Nucleus accumbens (tissue), 56 donors: Measurements from ENCODE around the gene OTUD1.
A peak's percentile ranks its signal among the peaks of the same experiment; 100 is the strongest.

Experiments used
- DNase-seq, 56 donors: peaks; one replicate each; lab custom pipeline; 2025; lab: John Stamatoyannopoulos, UW

The OTUD1 gene

DNA sequence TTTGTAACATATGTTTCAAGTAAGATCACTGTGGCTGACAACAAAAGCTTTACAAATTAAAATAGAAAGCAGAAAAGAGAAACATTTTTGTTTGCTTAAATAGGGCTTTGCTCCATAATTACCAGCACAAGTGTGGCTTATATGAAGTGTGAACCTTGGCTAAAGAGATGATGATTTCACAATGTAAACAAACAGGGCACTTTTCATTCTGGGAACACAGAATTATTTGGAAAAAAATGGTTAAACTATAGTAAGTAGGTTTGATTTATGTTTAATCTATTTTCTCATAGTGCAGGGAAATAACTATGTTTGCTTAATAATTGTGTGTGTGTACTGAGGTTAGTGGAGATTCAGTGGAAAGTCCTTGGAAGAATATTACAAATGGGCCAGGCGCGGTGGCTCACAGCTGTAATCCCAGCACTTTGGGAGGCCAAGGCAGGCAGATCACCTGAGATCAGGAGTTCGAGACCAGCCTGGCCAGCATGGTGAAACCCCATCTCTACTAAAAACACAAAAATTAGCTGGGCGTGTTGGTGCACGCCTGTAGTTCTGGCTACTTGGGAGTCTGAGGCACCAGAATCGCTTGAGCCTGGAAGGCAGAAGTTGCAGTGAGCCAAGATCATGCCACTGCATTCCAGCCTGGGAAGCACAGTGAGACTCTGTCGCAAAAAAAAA lies 19.1 kb upstream of the OTUD1 start:
- no peak for DNase-seq

GRCh38 chr10:23421397-23421796 lies 17.5 kb upstream of the OTUD1 start:
- DNase-seq, result no peak

DNA sequence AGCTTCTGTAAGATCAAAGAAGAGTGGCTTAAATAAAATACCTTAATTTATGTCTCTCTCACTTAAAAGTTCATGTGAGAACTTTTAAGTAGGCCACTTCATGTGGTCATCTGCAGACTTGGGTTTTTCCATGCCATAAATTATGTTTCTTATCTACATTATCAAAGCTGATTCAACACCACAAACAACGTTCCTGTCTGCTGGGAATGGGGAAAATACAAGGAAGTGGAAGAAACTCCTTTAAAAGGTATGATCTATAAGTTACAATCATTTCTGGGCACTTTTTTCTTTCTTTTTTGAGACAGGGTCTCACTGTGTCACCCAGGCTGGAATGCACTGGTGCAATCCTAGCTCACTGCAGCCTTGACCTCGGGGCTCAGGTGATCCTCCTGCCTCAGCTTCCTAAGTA lies 16.9 kb upstream of the OTUD1 start:
- no peak for DNase-seq

GRCh38 chr10:23432166-23432565 lies 6.7 kb upstream of the OTUD1 start:
- no peak for DNase-seq

- no peak for DNase-seq
These were observed 6.2 kb upstream of the OTUD1 start for GRCh38 chr10:23432639-23433038.

DNA sequence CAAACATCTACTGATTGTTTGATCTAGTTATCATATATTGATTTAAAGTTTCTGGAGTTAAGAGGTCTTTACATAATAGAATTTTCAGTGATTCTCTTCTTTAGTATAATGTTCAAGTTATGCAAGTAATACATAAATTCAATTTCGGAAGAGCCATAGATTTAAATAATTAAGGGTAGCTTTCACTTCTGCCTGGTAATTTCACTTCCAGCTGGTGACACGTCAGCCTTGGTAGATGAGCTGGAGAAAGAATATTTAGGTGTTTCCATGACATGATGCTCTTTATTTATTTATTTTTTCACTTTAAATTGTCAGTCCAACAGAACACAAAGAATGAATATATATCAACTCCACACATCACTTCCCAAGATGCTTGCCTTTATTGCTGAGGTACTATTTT lies 5.2 kb upstream of the OTUD1 start:
- no peak for DNase-seq

GRCh38 chr10:23435378-23435777 lies 3.5 kb upstream of the OTUD1 start:
- no peak for DNase-seq

GRCh38 chr10:23436983-23437382 lies 1.9 kb upstream of the OTUD1 start:
- no peak for DNase-seq

DNA sequence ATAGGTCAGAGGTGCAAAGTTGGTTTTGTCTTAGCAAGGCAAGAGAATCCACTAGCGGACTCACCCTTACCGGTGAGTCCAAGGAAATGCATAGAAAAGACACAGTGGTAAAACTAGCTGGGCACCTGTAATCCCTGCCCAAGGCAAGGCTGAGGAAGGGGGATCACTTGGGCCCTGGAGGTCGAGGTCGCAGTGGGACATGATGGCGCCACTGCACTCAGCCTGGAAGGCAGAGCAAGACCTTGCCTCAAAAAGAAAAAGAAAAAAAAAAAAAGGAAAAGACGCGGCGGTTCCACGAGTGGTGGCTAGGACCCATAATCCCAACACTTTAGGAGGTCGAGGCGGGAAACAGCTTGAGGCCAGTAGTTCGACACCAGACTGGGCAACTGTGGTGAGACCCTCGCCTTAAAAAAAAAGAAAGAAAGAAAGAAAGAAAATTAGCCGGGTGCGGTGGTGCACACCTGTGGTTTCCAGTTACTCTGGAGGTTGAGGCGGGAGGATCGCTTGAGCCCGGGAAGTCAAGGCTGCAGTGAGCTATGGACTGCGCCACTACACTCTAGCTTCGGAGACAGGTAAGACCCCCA lies 820 bp upstream of the OTUD1 start:
- peak in 4 of 56 donors; percentile 25 to 54 (median 36) for DNase-seq

DNA sequence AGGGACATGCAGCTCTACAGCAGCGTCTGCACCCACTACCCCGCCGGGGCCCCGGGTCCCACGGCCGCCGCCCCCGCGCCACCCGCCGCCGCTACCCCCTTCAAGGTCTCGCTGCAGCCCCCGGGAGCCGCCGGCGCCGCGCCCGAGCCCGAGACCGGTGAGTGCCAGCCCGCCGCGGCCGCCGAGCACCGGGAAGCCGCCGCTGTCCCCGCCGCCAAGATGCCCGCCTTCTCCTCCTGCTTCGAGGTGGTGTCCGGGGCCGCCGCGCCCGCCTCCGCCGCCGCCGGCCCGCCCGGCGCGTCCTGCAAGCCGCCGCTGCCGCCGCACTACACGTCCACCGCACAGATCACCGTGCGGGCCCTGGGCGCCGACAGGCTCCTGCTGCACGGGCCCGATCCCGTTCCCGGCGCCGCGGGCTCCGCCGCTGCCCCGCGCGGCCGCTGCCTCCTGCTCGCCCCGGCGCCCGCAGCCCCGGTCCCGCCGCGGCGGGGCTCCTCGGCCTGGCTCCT lies 631 bp downstream of the OTUD1 start:
- peak in 17 of 56 donors; percentile 31 to 72 (median 48) for DNase-seq

DNA sequence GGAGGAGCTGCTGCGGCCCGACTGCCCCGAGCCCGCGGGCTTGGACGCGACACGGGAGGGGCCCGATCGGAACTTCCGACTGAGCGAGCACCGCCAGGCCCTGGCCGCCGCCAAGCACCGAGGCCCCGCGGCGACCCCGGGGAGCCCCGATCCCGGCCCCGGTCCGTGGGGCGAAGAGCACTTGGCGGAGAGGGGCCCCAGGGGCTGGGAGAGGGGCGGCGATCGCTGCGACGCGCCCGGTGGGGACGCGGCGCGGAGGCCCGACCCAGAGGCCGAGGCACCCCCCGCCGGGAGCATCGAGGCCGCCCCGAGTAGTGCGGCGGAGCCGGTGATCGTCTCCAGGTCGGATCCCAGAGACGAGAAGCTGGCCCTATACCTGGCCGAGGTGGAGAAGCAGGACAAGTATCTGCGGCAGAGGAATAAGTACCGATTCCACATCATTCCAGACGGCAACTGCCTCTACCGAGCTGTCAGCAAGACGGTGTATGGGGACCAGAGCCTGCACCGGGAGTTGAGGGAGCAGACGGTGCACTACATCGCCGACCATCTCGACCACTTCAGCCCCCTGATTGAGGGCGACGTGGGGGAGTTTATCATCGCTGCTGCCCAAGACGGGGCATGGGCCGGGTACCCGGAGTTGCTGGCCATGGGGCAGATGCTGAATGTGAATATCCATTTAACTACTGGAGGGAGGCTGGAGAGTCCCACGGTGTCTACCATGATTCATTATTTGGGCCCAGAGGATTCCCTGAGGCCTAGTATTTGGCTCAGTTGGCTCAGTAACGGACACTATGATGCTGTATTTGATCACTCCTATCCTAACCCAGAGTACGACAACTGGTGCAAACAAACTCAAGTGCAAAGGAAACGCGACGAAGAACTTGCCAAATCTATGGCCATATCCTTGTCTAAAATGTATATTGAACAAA lies 1.4 kb downstream of the OTUD1 start:
- DNase-seq, result peak in 30 of 56 donors; percentile 5 to 58 (median 22)

GRCh38 chr10:23441251-23441650 lies 2.4 kb downstream of the OTUD1 start:
- DNase-seq, result no peak

GRCh38 chr10:23442936-23443335 lies 4.1 kb downstream of the OTUD1 start:
- DNase-seq, result no peak

GRCh38 chr10:23445591-23445990 lies 6.7 kb downstream of the OTUD1 start:
- DNase-seq, result no peak

DNA sequence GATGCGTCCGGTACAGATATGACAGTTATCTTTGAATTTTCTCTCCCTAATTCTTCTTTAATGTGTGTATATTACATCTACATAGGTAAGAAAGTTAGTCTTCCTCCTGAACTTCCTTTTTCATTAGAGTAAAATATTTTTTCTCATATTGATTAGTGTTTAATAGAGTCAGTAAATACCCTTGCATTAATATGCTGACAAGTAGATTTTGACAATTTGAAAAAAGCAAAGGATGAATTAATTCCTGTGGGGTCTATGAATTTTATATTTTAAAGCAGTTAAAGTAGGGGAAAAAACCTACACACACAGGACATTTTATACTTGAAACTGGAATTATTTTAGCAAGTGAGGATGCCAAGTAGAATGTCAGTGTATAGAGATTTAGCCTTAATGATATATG lies 9.4 kb downstream of the OTUD1 start:
- DNase-seq, result no peak

DNA sequence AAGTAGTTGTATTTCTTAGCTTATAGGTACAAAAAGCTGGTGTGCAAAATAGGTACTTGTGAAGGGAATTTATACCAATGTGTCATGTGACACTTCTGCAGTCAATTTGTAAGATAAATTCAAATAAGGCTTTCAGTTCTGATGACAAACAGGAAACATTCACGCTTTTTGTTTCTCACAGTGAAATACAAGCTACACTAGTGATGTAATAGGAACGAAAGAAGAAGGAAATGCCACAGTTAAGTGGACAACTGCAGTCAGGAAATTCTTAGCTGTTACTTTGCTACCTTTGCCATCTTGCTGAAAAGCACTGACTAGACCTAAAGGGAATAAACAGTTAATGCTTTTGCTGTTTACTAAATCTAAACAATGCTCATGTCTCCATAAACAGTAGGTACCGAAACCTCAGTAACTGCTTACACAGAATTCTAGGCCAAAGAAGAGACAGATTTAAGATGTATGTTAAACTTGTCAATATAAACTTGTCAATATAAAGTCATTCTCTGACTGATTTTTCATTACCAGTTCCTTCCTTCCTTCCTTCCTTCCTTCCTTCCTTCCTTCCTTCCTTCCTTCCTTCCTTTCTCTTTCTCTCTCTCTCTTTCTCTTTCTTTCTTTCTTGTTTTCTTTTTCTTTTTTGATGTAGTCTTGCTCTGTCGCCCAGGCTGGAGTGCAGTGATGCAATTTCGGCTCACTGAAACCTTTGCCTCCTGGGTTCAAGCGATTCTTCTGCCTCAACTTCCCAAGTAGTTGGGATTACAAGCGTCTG lies 10.1 kb downstream of the OTUD1 start:
- no peak for DNase-seq

- no peak for DNase-seq
These were observed 13.3 kb downstream of the OTUD1 start for GRCh38 chr10:23452033-23452655.

DNA sequence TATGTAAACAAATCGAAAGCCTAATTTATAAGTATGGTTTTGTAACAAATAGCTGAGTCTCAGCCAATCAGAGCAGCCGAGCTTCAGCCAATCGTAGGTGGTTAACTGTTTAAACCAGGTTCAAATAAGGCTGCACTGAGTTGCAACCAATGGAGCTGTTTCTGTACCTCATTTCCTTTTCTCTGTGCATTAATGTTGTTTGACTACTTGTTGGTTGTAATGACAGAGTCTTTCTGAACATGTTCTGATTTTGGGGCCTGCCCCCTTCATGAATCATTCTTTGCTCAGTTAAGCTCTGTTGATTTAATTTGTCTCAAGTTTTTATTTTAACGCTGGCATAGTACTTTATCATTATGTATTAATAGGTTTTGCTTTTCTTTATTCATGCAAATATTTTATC lies 14.6 kb downstream of the OTUD1 start:
- peak in 1 of 56 donors; percentile 3 for DNase-seq

- no peak for DNase-seq
These were observed 18.9 kb downstream of the OTUD1 start for GRCh38 chr10:23457632-23458417.
